Common myeloid progenitor, CD34-positive (primary cell): ENCODE measurements around the gene EXOC3L2.

Experiments
- CTCF ChIA-PET: fragments of 350-600 bp; sonication (Branson Sonifier 250); formaldehyde crosslinking; loops from one replicate; lab custom pipeline; 2021; ENCODE audit warnings: antibody characterized with exemption; lab: Charles Lee
- POLR2A ChIA-PET: fragments of 350-600 bp; sonication (Branson Sonifier 250); formaldehyde crosslinking; loops from one replicate; lab custom pipeline; 2021; ENCODE audit warnings: antibody characterized with exemption; lab: Charles Lee
- DNase-seq, 3 donors: peaks; one replicate each; pipeline versions ENCODE4 v3.0.0 to v3.0.0-alpha.2; 2013
- H3K27ac ChIP-seq, 2 experiments: 1 replicate in 1 of 2; 2 replicates in 1 of 2; pipeline ENCODE4 v1.7.0; 2013; ENCODE audit warnings: inconsistent platforms in 2 of 2, low read length in 2 of 2, mild to moderate bottlenecking in 2 of 2, low read depth in 1 of 2, moderate library complexity in 1 of 2; ENCODE audit not compliant: severe bottlenecking in 2 of 2, insufficient read depth in 1 of 2, poor library complexity in 1 of 2
- H3K27me3 ChIP-seq, 5 experiments: replicated peaks in 2 of 5; 1 replicate in 3 of 5; 2 replicates in 2 of 5; pipeline versions ENCODE4 v1.6.1 to v1.7.0; 2013; ENCODE audit warnings: low read length in 4 of 5, mild to moderate bottlenecking in 2 of 5, moderate library complexity in 2 of 5, inconsistent platforms in 1 of 5; ENCODE audit not compliant: insufficient read depth in 5 of 5, control insufficient read depth in 4 of 5
- H3K36me3 ChIP-seq, 4 experiments: 1 replicate in 2 of 4; 2 replicates in 2 of 4; pipeline versions ENCODE4 v1.6.1 to v1.7.0; 2013; ENCODE audit warnings: low read length in 3 of 4, control low read depth in 1 of 4, mild to moderate bottlenecking in 1 of 4; ENCODE audit not compliant: control insufficient read depth in 4 of 4, insufficient read depth in 4 of 4
- H3K4me1 ChIP-seq, 4 experiments: 1 replicate in 3 of 4; 2 replicates in 1 of 4; pipeline versions ENCODE4 v1.6.1 to v1.7.1; 2013; ENCODE audit warnings: low read length in 3 of 4, mild to moderate bottlenecking in 3 of 4, control low read depth in 1 of 4, inconsistent platforms in 1 of 4, moderate library complexity in 1 of 4; ENCODE audit not compliant: control insufficient read depth in 4 of 4, insufficient read depth in 4 of 4; ENCODE audit errors: control extremely low read depth in 1 of 4
- H3K4me3 ChIP-seq, 7 experiments: 1 replicate in 4 of 7; 2 replicates in 3 of 7; pipeline versions ENCODE4 v1.5.1 to v1.7.0; 2013; ENCODE audit warnings: mild to moderate bottlenecking in 7 of 7, low read length in 6 of 7, moderate library complexity in 6 of 7, inconsistent platforms in 2 of 7, low read depth in 2 of 7, control low read depth in 1 of 7; ENCODE audit not compliant: insufficient read depth in 4 of 7, control insufficient read depth in 1 of 7; ENCODE audit errors: extremely low read depth in 1 of 7
- H3K9me3 ChIP-seq, 5 experiments: 1 replicate in 4 of 5; 2 replicates in 1 of 5; pipeline versions ENCODE4 v1.6.1 to v1.7.1; 2013; ENCODE audit warnings: low read length in 4 of 5, mild to moderate bottlenecking in 2 of 5, inconsistent platforms in 1 of 5, low read depth in 1 of 5, moderate library complexity in 1 of 5; ENCODE audit not compliant: control insufficient read depth in 4 of 5, insufficient read depth in 2 of 5; ENCODE audit errors: control extremely low read depth in 1 of 5
- WGBS: methylation state at CpG from one replicate; pipeline ENCODE4 v1.1.5; 2013; ENCODE audit not compliant: insufficient coverage; 5-methylcytosine and 5-hydroxymethylcytosine counted together

EXOC3L2 gene

GRCh38 chr19:45171211-45171623 lies 74.0 kb downstream of the EXOC3L2 start:
- H3K27me3 ChIP-seq, result no peaks in the 10 kb centered on the region
- peaks cover 0 to 9% (median 2%) of the 10 kb centered on the region in 4 experiments for H3K36me3 ChIP-seq
- CTCF ChIA-PET, result interaction anchor here (0.9 to 1.2 kb wide), 3 partner anchors 11 to 21 kb away, joined by 3 to 5 read pairs (median 3); no protein-coding TSS in a partner anchor
- H3K4me1 ChIP-seq, result peaks cover 3 to 68% (median 56%) of the 10 kb centered on the region in 4 experiments
- H3K27ac ChIP-seq, result peak overlapping the region in 1 of 2 experiments; percentile 63
- POLR2A ChIA-PET, result no interaction called here
- H3K4me3 ChIP-seq, result peak overlapping the region in 3 of 7 experiments; percentile 0 to 53 (median 50)
- H3K9me3 ChIP-seq, result no peaks in the 10 kb centered on the region
- WGBS, result 37% methylated on average over 5 of the region's 7 CpGs
- DNase-seq, result peak; percentile 44 to 82 (median 70)

DNA sequence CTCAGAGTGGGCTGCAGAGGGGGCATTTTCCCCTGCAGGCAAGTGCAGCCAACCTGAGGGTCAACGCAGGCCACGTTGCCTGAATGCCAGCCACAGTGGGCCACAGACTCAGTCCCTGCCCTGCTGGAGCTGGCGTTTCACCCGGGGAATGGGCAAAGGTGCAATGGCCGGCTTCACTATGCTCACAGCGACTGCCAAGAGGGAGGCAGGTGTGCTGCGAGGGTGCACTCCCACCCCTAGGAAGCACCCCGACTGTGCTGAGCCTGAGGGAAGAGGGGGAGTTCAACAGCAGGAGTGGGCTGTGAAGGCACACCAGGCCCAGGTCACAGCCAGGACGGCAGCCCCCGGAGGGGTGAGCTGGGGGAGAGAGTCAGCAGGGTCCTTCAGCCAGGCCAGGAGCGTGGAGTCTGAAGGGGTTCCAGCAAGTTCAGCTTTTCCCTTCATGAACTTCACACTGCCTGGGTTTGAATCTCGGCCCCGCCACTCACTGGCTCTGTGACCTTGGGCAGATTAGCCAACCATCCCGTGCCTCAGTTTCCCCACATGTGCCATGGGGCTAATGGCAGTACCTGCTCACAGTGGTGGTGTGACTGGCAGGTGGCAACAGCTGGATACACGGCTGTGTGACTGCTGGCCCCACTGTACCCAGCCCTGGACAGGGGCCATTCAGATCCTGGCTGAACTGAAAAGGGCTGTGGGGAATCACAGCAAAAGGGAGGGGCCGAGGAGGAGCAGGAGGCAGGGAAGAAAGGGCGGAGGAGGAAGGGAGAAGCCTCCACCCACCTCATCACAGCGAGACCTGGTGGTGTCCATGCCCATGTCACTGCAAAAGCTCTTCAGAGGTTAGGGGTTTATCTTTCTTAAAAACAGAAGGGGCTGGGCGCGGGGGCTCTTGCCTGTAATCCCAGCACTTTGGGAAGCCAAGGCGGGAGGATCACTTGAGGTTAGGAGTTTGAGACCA lies 74.8 kb downstream of the EXOC3L2 start:
- H3K36me3 ChIP-seq, result peaks cover 0 to 9% (median 2%) of the 10 kb centered on the region in 4 experiments
- H3K9me3 ChIP-seq, result no peaks in the 10 kb centered on the region
- H3K4me1 ChIP-seq, result peaks cover 3 to 70% (median 56%) of the 10 kb centered on the region in 4 experiments
- WGBS, result 94% methylated on average over 10 of the region's 21 CpGs
- CTCF ChIA-PET, result interaction anchor here (1.2 kb wide), 1 partner anchor 12 kb away, joined by 3 read pairs; no protein-coding TSS in a partner anchor
- POLR2A ChIA-PET, result interaction anchor here (0.8 kb wide), 1 partner anchor 8 kb away, joined by 3 read pairs; the partner anchor contains the start of genes BLOC1S3 and TRAPPC6A
- DNase-seq, result no peak
- H3K27ac ChIP-seq, result peak overlapping the region in 1 of 2 experiments; percentile 63
- H3K27me3 ChIP-seq, result no peaks in the 10 kb centered on the region
- H3K4me3 ChIP-seq, result peak overlapping the region in 1 of 7 experiments; percentile 0

DNA sequence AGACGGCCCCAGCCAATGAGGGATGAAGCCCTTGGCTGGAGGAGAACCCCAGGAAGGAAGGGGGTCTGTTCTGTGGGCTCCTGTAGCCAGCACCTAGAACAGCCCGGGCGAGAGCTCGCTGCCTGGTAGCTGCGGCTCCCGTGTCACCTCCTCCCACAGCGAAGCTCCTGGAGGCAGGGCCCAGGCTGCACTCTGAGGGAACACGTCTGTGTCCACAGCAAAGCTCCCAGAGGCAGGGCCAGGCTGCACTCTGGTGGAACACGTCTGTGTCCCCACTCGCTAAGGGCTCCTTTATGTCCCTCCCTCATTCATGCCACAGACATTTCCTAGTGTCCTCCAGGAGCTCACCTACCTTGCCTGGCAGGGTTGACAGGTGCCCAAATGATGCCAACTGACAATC lies 75.6 kb downstream of the EXOC3L2 start:
- CTCF ChIA-PET, result interaction anchor here (1.1 kb wide), 1 partner anchor 103 kb away, joined by 3 read pairs; no protein-coding TSS in a partner anchor
- POLR2A ChIA-PET, result interaction anchor here (0.8 kb wide), 1 partner anchor 8 kb away, joined by 3 read pairs; the partner anchor contains the start of genes BLOC1S3 and TRAPPC6A
- Histone ChIP-seq H3K9me3 (no peaks in the 10 kb centered on the region), H3K4me3 (no peak overlapping the region), H3K36me3 (peaks cover 0 to 9% (median 2%) of the 10 kb centered on the region in 4 experiments), H3K27me3 (no peaks in the 10 kb centered on the region), H3K27ac (no peak overlapping the region), H3K4me1 (peaks cover 3 to 78% (median 64%) of the 10 kb centered on the region in 4 experiments)
- 93% methylated on average over 10 of the region's 10 CpGs for WGBS
- no peak for DNase-seq

GRCh38 chr19:45168767-45169351 lies 76.3 kb downstream of the EXOC3L2 start:
- 83% methylated on average over 16 of the region's 16 CpGs for WGBS
- Histone ChIP-seq H3K4me1 (peaks cover 3 to 78% (median 64%) of the 10 kb centered on the region in 4 experiments), H3K9me3 (no peaks in the 10 kb centered on the region), H3K36me3 (peaks cover 0 to 9% (median 2%) of the 10 kb centered on the region in 4 experiments), H3K27me3 (no peaks in the 10 kb centered on the region), H3K4me3 (no peak overlapping the region), H3K27ac (no peak overlapping the region)
- CTCF ChIA-PET, result interaction anchor here (1.1 kb wide), 1 partner anchor 104 kb away, joined by 3 read pairs; no protein-coding TSS in a partner anchor
- POLR2A ChIA-PET, result interaction anchor here (0.8 kb wide), 1 partner anchor 9 kb away, joined by 3 read pairs; the partner anchor contains the start of genes BLOC1S3 and TRAPPC6A
- no peak for DNase-seq

- Histone ChIP-seq H3K36me3 (peaks cover 0 to 9% (median 2%) of the 10 kb centered on the region in 4 experiments), H3K9me3 (no peaks in the 10 kb centered on the region), H3K27ac (no peak overlapping the region), H3K4me3 (no peak overlapping the region), H3K4me1 (peaks cover 3 to 65% (median 49%) of the 10 kb centered on the region in 4 experiments), H3K27me3 (no peaks in the 10 kb centered on the region)
- ChIA-PET POLR2A (interaction anchor here (0.7 kb wide), 1 partner anchor 74 kb away, joined by 3 read pairs; the partner anchor contains the start of gene PPP1R37), CTCF (interaction anchor here (1.3 to 5.4 kb wide), 3 partner anchors 11 to 20 kb away, joined by 4 to 15 read pairs (median 8); partner anchors contain the start of gene TRAPPC6A)
- whole genome bisulfite sequencing, result 86% methylated on average over 12 of the region's 14 CpGs
- no peak for DNase-seq
These were observed 78.4 kb downstream of the EXOC3L2 start for GRCh38 chr19:45166723-45167252.

- Histone ChIP-seq H3K27me3 (no peaks in the 10 kb centered on the region), H3K9me3 (no peaks in the 10 kb centered on the region), H3K4me3 (peak overlapping the region in 2 of 7 experiments; percentile 1 to 4), H3K27ac (no peak overlapping the region), H3K36me3 (peaks cover 0 to 9% (median 2%) of the 10 kb centered on the region in 4 experiments), H3K4me1 (peaks cover 0 to 44% (median 29%) of the 10 kb centered on the region in 4 experiments)
- ChIA-PET POLR2A (interaction anchor here (0.6 to 0.8 kb wide), 4 partner anchors 13 to 203 kb away, joined by 3 to 7 read pairs (median 4); partner anchors contain the start of genes BLOC1S3 and TRAPPC6A), CTCF (interaction anchor here (1.2 to 5.4 kb wide), 6 partner anchors 12 to 52 kb away, joined by 3 to 15 read pairs (median 4); partner anchors contain the start of genes BLOC1S3 and TRAPPC6A)
- DNase-seq, result peak; percentile 37 to 82 (median 81)
- 26% methylated on average over 22 of the region's 27 CpGs for WGBS
These were observed 80.5 kb downstream of the EXOC3L2 start for GRCh38 chr19:45164577-45165335.
